Glutamatergic neuron (in vitro differentiated cells): Measurements from ENCODE around the gene WDR33. TPM values are rescaled to one million over a fixed set of nuclear protein-coding genes. Genes with fewer than 3 reads are reported as not detected.

Experiments used
- DNase-seq: peaks from one replicate; pipeline ENCODE4 v3.0.0; 2022
- H3K27ac Mint-ChIP-seq: one replicate; pipeline ENCODE4 v1.8.0; 2020; ENCODE audit warnings: mild to moderate bottlenecking, mixed read lengths, inconsistent platforms; ENCODE audit not compliant: unreplicated experiment
- H3K27me3 Mint-ChIP-seq: one replicate; pipeline ENCODE4 v1.8.0; 2020; ENCODE audit warnings: mild to moderate bottlenecking, moderate library complexity, mixed read lengths, inconsistent platforms; ENCODE audit not compliant: unreplicated experiment
- H3K36me3 Mint-ChIP-seq: one replicate; pipeline ENCODE4 v1.8.0; 2020; ENCODE audit warnings: mild to moderate bottlenecking, mixed read lengths, inconsistent platforms; ENCODE audit not compliant: unreplicated experiment
- H3K4me1 Mint-ChIP-seq: one replicate; pipeline ENCODE4 v1.8.0; 2020; ENCODE audit warnings: mild to moderate bottlenecking, low read depth, mixed read lengths, inconsistent platforms; ENCODE audit not compliant: unreplicated experiment
- H3K4me3 Mint-ChIP-seq: one replicate; pipeline ENCODE4 v1.8.0; 2020; ENCODE audit warnings: mild to moderate bottlenecking, mixed read lengths, inconsistent platforms; ENCODE audit not compliant: unreplicated experiment
- H3K9me3 Mint-ChIP-seq: one replicate; pipeline ENCODE4 v1.8.0; 2020; ENCODE audit warnings: mild to moderate bottlenecking, moderate library complexity, mixed read lengths, inconsistent platforms; ENCODE audit not compliant: unreplicated experiment
- CTCF ChIP-seq: fragments of 200-600 bp; sonication (generic); IDR thresholded peaks from one replicate; pipeline ENCODE4 v1.5.0; 2021; ENCODE audit not compliant: partially characterized antibody, unreplicated experiment
- total RNA-seq: library from RNA; stranded (reverse); fragmentation: NEBNext Ultra II Directional; extraction: Animal tissue kit (Norgen Biotek cat#: 25700); gene quantifications from one replicate; pipeline ENCODE4 v1.2.1, GENCODE V29; 2021; ENCODE audit not compliant: unreplicated experiment

Gene WDR33
- total RNA-seq, 1 donor from 2014 or later = 54.5 TPM

DNA sequence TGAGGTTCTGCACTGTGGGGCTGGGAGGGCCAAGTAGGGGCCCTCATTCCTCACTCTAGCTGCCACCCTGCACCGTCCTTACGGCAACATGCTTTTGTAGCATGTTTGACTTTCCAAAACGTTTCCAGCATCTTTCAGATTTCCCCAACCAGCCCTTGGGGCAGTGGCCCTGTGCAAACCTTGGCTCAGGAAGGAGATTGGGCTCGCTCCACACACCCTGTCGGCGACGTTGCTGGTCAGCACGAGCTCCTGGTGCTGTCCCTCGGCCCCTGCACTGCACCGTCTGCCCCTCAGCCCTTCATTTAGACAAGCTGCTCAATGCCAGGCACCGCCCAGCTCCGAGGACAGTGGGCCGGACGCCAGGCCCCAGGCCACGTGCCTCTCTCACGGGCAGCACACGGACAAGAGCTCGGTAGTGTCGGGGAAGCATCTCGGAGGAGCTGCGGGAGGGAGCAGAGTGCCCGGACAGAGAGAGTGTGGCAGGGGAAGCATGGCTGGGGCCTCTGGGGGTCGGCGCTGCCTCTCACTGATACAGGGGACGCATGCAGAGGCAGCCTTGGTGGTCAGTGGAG is 158.1 kb downstream of the WDR33 start:
- TF ChIP-seq CTCF = no peak
- Mint-ChIP-seq H3K4me1 (peaks cover 4% of the 10 kb centered on the region), H3K27me3 (peaks cover 1% of the 10 kb centered on the region), H3K27ac (no peak overlapping the region), H3K4me3 (no peak overlapping the region), H3K36me3 (no peaks in the 10 kb centered on the region), H3K9me3 (peaks cover 4% of the 10 kb centered on the region)
- no peak for DNase-seq

- H3K27me3 Mint-ChIP-seq = no peaks in the 10 kb centered on the region
- peaks cover 4% of the 10 kb centered on the region for H3K4me1 Mint-ChIP-seq
- no peak overlapping the region for H3K27ac Mint-ChIP-seq
- peaks cover 4% of the 10 kb centered on the region for H3K9me3 Mint-ChIP-seq
- no peak for TF ChIP-seq CTCF
- no peaks in the 10 kb centered on the region for H3K36me3 Mint-ChIP-seq
- no peak overlapping the region for H3K4me3 Mint-ChIP-seq
- no peak for DNase-seq
Observed at GRCh38 chr2:127651971-127652550, 158.9 kb downstream of the WDR33 start.

GRCh38 chr2:127651381-127651809 is 159.6 kb downstream of the WDR33 start:
- Mint-ChIP-seq H3K9me3 (peaks cover 4% of the 10 kb centered on the region), H3K27me3 (no peaks in the 10 kb centered on the region), H3K36me3 (no peaks in the 10 kb centered on the region), H3K4me3 (no peak overlapping the region), H3K4me1 (peaks cover 4% of the 10 kb centered on the region), H3K27ac (no peak overlapping the region)
- TF ChIP-seq CTCF = no peak
- no peak for DNase-seq

Other genes starting within 250 kb of the WDR33 start
- gene GPR17, start 165.0 kb downstream of the WDR33 start, total RNA-seq = not detected
- gene LIMS2, start 135.6 kb downstream of the WDR33 start, total RNA-seq = 0.29 TPM
- gene SFT2D3, start 109.7 kb downstream of the WDR33 start, total RNA-seq = 6.4 TPM
- 30.1 TPM for gene POLR2D, start 47.0 kb upstream of the WDR33 start, total RNA-seq
- gene AMMECR1L, start 74.8 kb upstream of the WDR33 start, total RNA-seq = 25.2 TPM
- 28.5 TPM for gene SAP130, start 216.9 kb upstream of the WDR33 start, total RNA-seq